Adrenal gland (tissue), 12 donors: Measurements from ENCODE around the gene FZR1. TPM values are rescaled to one million over a fixed set of nuclear protein-coding genes. Genes with fewer than 3 reads are reported as not detected.
"Not testable (repeated sequence)": the region's sequence is repeated elsewhere in the genome, so short reads cannot be mapped to it uniquely, and the experiment has no call there.

Experiments
- DNase-seq, 7 donors: peaks; one replicate each; pipeline ENCODE4 v3.0.0-alpha.2; 2019 to 2020
- H3K27ac ChIP-seq, 5 donors: fragments of 200-600 bp; sonication (generic) in 4 of 5; 1 replicate in 3 of 5; 2 replicates in 2 of 5; pipeline versions ENCODE4 v1.5.1 to v1.8.0; 2016 to 2020; ENCODE audit warnings: mild to moderate bottlenecking in 1 of 5
- H3K27me3 ChIP-seq: fragments of 200-600 bp; 2 replicates; pipeline ENCODE4 v1.8.0; 2021
- H3K36me3 ChIP-seq, 2 donors: fragments of 200-600 bp; replicated peaks in 1 of 2; 1 replicate in 1 of 2; 2 replicates in 1 of 2; pipeline versions ENCODE4 v1.5.1 to v1.8.0; 2018 to 2022
- H3K4me1 ChIP-seq, 2 donors: fragments of 200-600 bp; replicated peaks in 1 of 2; 1 replicate in 1 of 2; 2 replicates in 1 of 2; pipeline versions ENCODE4 v1.5.1 to v1.8.0; 2018 to 2021
- H3K4me3 ChIP-seq, 4 donors: fragments of 200-600 bp; sonication (generic) in 3 of 4; one replicate each; pipeline ENCODE4 v1.5.1; 2016 to 2018
- H3K9me3 ChIP-seq, 3 donors: fragments of 200-600 bp; sonication (generic) in 1 of 3; replicated peaks in 1 of 3; 1 replicate in 2 of 3; 2 replicates in 1 of 3; pipeline versions ENCODE4 v1.5.1 to v1.8.0; 2016 to 2021
- CTCF ChIP-seq, 6 experiments: fragments of 450-650 bp in 4 of 6; fragments of 200-600 bp in 2 of 6; sonication (generic) in 1 of 6; IDR thresholded peaks; 1 replicate in 5 of 6; 2 replicates in 1 of 6; pipeline versions ENCODE4 v1.5.1 to v1.8.0; 2016 to 2021; ENCODE audit warnings: antibody characterized with exemption in 6 of 6, mild to moderate bottlenecking in 2 of 6, moderate library complexity in 1 of 6
- POLR2A ChIP-seq, 2 donors: fragments of 450-650 bp; IDR thresholded peaks; one replicate each; pipeline ENCODE4 v1.6.1; 2017; ENCODE audit warnings: antibody characterized with exemption in 2 of 2, mild to moderate bottlenecking in 2 of 2, moderate library complexity in 1 of 2
- WGBS, 4 donors: extraction: QIAGEN DNeasy Blood & Tissue Kit in 2 of 4; methylation state at CpG; one replicate each; pipeline versions ENCODE4 v1.1.5 to v1.1.7; 2013 to 2017; 5-methylcytosine and 5-hydroxymethylcytosine counted together
- intact Hi-C, 2 donors: fragments of 100-400 bp; cut with DNase I; formaldehyde crosslinking; loops; one replicate each; pipeline versions ENCODE4 v1.14.1 to v1.15.0; 2022 to 2023
- polyA plus RNA-seq, 3 donors: library from polyadenylated mRNA; stranded (reverse); fragments of 200-250 nt in 2 of 3; fragments of 350-450 nt in 1 of 3; fragmentation: Illumina TruSeq in 1 of 3; extraction: RNeasy Lipid Tissue Mini Kit (QIAGEN cat#74804) in 1 of 3; gene quantifications; one replicate each; pipeline ENCODE4 v1.2.3, GENCODE V29; 2013 to 2014
- total RNA-seq, 9 donors: library from RNA; depleted of rRNA in 4 of 9; stranded (reverse); fragments of >200 nt in 4 of 9; fragments of 120-200 nt in 1 of 9; fragmentation: NEBNext Ultra II Directional in 1 of 9; extraction: Animal tissue kit (Norgen Biotek cat#: 25700) in 1 of 9; gene quantifications; one replicate each; pipeline versions ENCODE4 v1.1.0 to v1.2.4, GENCODE V29; 2013 to 2023
- donor health status: healthy with polysubstance abuse.
- donor health status: Bipolar disorder and iron deficiency.
- donor health status: DM: yes; HTN: yes; CAD: no.
- donor health status: DM: no; HTN: no; CAD: no.
- donor health status: DM: no; HTN: no; CAD: no.
- donor health status: DM: yes; HTN: yes; CAD: no.

FZR1 gene
- total and polyA plus RNA-seq, 12 donors, result 17.9 to 85.0 (median 38.0) TPM

- H3K27ac ChIP-seq, result no peak overlapping the region
- H3K36me3 ChIP-seq, result no peaks in the 10 kb centered on the region
- peak in 1 of 7 donors; percentile 9 for DNase-seq
- no peaks in the 10 kb centered on the region for H3K4me1 ChIP-seq
- no peak overlapping the region for H3K4me3 ChIP-seq
- H3K9me3 ChIP-seq, result no peaks in the 10 kb centered on the region
- intact Hi-C loops, result no loop called here
- TF ChIP-seq CTCF (IDR thresholded peaks at IDR 0.05), result no peak
- no peak for TF ChIP-seq POLR2A (IDR thresholded peaks at IDR 0.05)
- 70 to 85% (median 81%) methylated on average over 11 to 17 of the region's 17 CpGs for WGBS, 4 donors
- no peaks in the 10 kb centered on the region for H3K27me3 ChIP-seq
Measured at GRCh38 chr19:3563709-3564524, 57.8 kb downstream of the FZR1 start.

- DNase-seq, result no peak
- Histone ChIP-seq H3K9me3 (no peaks in the 10 kb centered on the region), H3K27me3 (no peaks in the 10 kb centered on the region), H3K27ac (no peak overlapping the region), H3K4me1 (no peaks in the 10 kb centered on the region), H3K4me3 (no peak overlapping the region), H3K36me3 (no peaks in the 10 kb centered on the region)
- TF ChIP-seq CTCF (IDR thresholded peaks at IDR 0.05) (no peak), POLR2A (IDR thresholded peaks at IDR 0.05) (no peak)
- WGBS, 4 donors, result 83 to 86% (median 84%) methylated on average over 6 to 19 of the region's 19 CpGs
- intact Hi-C loops, result no loop called here
Measured at GRCh38 chr19:3565139-3565538, 59.0 kb downstream of the FZR1 start.

- H3K27me3 ChIP-seq, H3K27ac ChIP-seq, intact Hi-C loops, H3K9me3 ChIP-seq, H3K4me3 ChIP-seq, DNase-seq, H3K36me3 ChIP-seq: not testable (repeated sequence)
- H3K4me1 ChIP-seq, result peaks cover 11 to 15% of the 10 kb centered on the region in 2 donors
- WGBS, 4 donors, result 77 to 82% (median 80%) methylated on average over 9 to 11 of the region's 11 CpGs
Measured at GRCh38 chr19:3570042-3570441, 63.9 kb downstream of the FZR1 start.

GRCh38 chr19:3570606-3571011, 64.5 kb downstream of the FZR1 start:
- Histone ChIP-seq H3K36me3 (no peaks in the 10 kb centered on the region), H3K27me3 (no peaks in the 10 kb centered on the region), H3K4me3 (no peak overlapping the region), H3K9me3 (no peaks in the 10 kb centered on the region), H3K4me1 (peaks cover 11 to 15% of the 10 kb centered on the region in 2 donors), H3K27ac (no peak overlapping the region)
- WGBS, 4 donors, result 70 to 85% (median 77%) methylated on average over 7 of the region's 7 CpGs
- DNase-seq, result no peak
- intact Hi-C loops, result no loop called here
- TF ChIP-seq CTCF (IDR thresholded peaks at IDR 0.05) (no peak), POLR2A (IDR thresholded peaks at IDR 0.05) (no peak)
